Measurements from ENCODE around the gene XRN2.

GRCh38 chr20:21430020-21430419 is 126.9 kb downstream of the XRN2 start:
- TF ChIP-seq CTCF (conservative IDR thresholded peaks at IDR 0.05) (no peak), EZH2 (IDR thresholded peaks at IDR 0.05; ENCODE audit: low read depth) (no peak)
